ENCODE results near the gene GJB6.

Gene GJB6

GRCh38 chr13:20227288-20227687 is 4.8 kb downstream of the GJB6 start:
- no peak overlapping the region for H3K9ac ChIP-seq (ENCODE audit: low read length)
- no peak overlapping the region for H3K27ac ChIP-seq (ENCODE audit: low read depth, low read length)
- H3K4me1 ChIP-seq (ENCODE audit: control insufficient read depth, insufficient read depth, low read length), result peaks cover 10% of the 10 kb centered on the region
- H3K27me3 ChIP-seq (ENCODE audit: control insufficient read depth, insufficient read depth, low read length), result peaks cover 60% of the 10 kb centered on the region
- no peaks in the 10 kb centered on the region for H3K36me3 ChIP-seq (ENCODE audit: control insufficient read depth, insufficient read depth, low read length)
- no peak overlapping the region for H3K4me3 ChIP-seq (ENCODE audit: low read depth, low read length)
- no peaks in the 10 kb centered on the region for H3K9me3 ChIP-seq (ENCODE audit: control insufficient read depth, insufficient read depth, low read depth, low read length)

GRCh38 chr13:20222553-20222952 is 9.6 kb downstream of the GJB6 start:
- H3K9me3 ChIP-seq (ENCODE audit: control insufficient read depth, insufficient read depth, low read depth, low read length), result no peaks in the 10 kb centered on the region
- no peak overlapping the region for H3K4me3 ChIP-seq (ENCODE audit: low read depth, low read length)
- H3K27ac ChIP-seq (ENCODE audit: low read depth, low read length), result no peak overlapping the region
- H3K9ac ChIP-seq (ENCODE audit: low read length), result no peak overlapping the region
- peaks cover 19% of the 10 kb centered on the region for H3K27me3 ChIP-seq (ENCODE audit: control insufficient read depth, insufficient read depth, low read length)
- no peaks in the 10 kb centered on the region for H3K4me1 ChIP-seq (ENCODE audit: control insufficient read depth, insufficient read depth, low read length)
- no peaks in the 10 kb centered on the region for H3K36me3 ChIP-seq (ENCODE audit: control insufficient read depth, insufficient read depth, low read length)

GRCh38 chr13:20221772-20222171 is 10.3 kb downstream of the GJB6 start:
- no peaks in the 10 kb centered on the region for H3K36me3 ChIP-seq (ENCODE audit: control insufficient read depth, insufficient read depth, low read length)
- peaks cover 14% of the 10 kb centered on the region; the same call in 1 of the 2 replicates for H3K27me3 ChIP-seq (ENCODE audit: control insufficient read depth, insufficient read depth, low read length)
- no peaks in the 10 kb centered on the region for H3K4me1 ChIP-seq (ENCODE audit: control insufficient read depth, insufficient read depth, low read length)
- H3K9ac ChIP-seq (ENCODE audit: low read length), result no peak overlapping the region
- H3K9me3 ChIP-seq (ENCODE audit: control insufficient read depth, insufficient read depth, low read depth, low read length), result no peaks in the 10 kb centered on the region
- no peak overlapping the region for H3K27ac ChIP-seq (ENCODE audit: low read depth, low read length)
- H3K4me3 ChIP-seq (ENCODE audit: low read depth, low read length), result no peak overlapping the region

DNA sequence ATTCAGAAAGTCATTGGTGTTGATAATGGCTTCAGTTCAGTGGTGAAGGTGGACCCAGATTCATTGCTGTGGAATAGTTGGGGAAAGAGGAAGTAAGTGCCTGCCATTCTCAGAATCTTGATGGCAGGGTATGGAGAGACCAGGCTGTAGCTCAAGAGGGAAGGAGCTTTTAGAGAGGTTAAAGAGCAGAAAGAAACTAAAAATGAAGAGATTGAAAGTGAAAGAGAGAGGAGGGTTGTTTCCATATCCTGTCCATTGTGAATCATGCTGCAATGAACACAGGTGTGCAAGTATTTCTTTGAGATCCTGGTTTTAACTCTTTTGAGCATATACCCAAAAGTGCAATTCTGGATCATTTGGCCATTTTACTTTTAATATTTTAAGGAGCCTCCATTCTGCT is 12.5 kb downstream of the GJB6 start:
- Histone ChIP-seq H3K4me3 (ENCODE audit: low read depth, low read length) (no peak overlapping the region), H3K9ac (ENCODE audit: low read length) (no peak overlapping the region), H3K27ac (ENCODE audit: low read depth, low read length) (no peak overlapping the region), H3K27me3 (ENCODE audit: control insufficient read depth, insufficient read depth, low read length) (peaks cover 5% of the 10 kb centered on the region; the same call in 1 of the 2 replicates), H3K9me3 (ENCODE audit: control insufficient read depth, insufficient read depth, low read depth, low read length) (no peaks in the 10 kb centered on the region), H3K36me3 (ENCODE audit: control insufficient read depth, insufficient read depth, low read length) (no peaks in the 10 kb centered on the region), H3K4me1 (ENCODE audit: control insufficient read depth, insufficient read depth, low read length) (no peaks in the 10 kb centered on the region)

DNA sequence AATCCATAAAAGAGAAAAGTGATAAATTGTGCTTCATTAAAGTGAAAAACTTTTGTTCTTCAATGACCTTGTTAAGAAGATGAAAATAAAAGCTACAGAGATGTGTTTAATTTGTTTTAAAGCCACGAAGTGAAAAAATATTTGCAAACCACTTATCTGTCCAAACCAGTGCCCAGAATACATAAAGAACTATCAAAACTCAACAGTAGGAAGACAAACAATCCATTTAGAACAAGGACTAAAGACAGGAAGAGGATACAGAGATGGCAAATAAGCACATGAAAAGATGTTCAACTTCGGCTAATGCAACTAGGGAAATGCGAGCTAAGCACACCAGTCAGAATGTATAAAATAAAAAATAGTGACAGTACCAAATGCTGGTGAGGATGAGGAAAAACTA is 15.0 kb downstream of the GJB6 start:
- Histone ChIP-seq H3K9me3 (ENCODE audit: control insufficient read depth, insufficient read depth, low read depth, low read length) (no peaks in the 10 kb centered on the region), H3K27ac (ENCODE audit: low read depth, low read length) (no peak overlapping the region), H3K36me3 (ENCODE audit: control insufficient read depth, insufficient read depth, low read length) (no peaks in the 10 kb centered on the region), H3K9ac (ENCODE audit: low read length) (no peak overlapping the region), H3K4me1 (ENCODE audit: control insufficient read depth, insufficient read depth, low read length) (no peaks in the 10 kb centered on the region), H3K27me3 (ENCODE audit: control insufficient read depth, insufficient read depth, low read length) (peaks cover 2% of the 10 kb centered on the region; the same call in 1 of the 2 replicates), H3K4me3 (ENCODE audit: low read depth, low read length) (no peak overlapping the region)

- Histone ChIP-seq H3K27me3 (ENCODE audit: control insufficient read depth, insufficient read depth, low read length) (no peaks in the 10 kb centered on the region), H3K36me3 (ENCODE audit: control insufficient read depth, insufficient read depth, low read length) (no peaks in the 10 kb centered on the region), H3K9me3 (ENCODE audit: control insufficient read depth, insufficient read depth, low read depth, low read length) (no peaks in the 10 kb centered on the region), H3K4me1 (ENCODE audit: control insufficient read depth, insufficient read depth, low read length) (no peaks in the 10 kb centered on the region), H3K4me3 (ENCODE audit: low read depth, low read length) (no peak overlapping the region), H3K9ac (ENCODE audit: low read length) (no peak overlapping the region), H3K27ac (ENCODE audit: low read depth, low read length) (no peak overlapping the region)
Measured at GRCh38 chr13:20209948-20210347, 22.2 kb downstream of the GJB6 start.

GRCh38 chr13:20206698-20207235 is 25.4 kb downstream of the GJB6 start:
- Histone ChIP-seq H3K4me1 (ENCODE audit: control insufficient read depth, insufficient read depth, low read length) (no peaks in the 10 kb centered on the region), H3K9me3 (ENCODE audit: control insufficient read depth, insufficient read depth, low read depth, low read length) (no peaks in the 10 kb centered on the region), H3K9ac (ENCODE audit: low read length) (no peak overlapping the region), H3K27ac (ENCODE audit: low read depth, low read length) (no peak overlapping the region), H3K4me3 (ENCODE audit: low read depth, low read length) (no peak overlapping the region), H3K36me3 (ENCODE audit: control insufficient read depth, insufficient read depth, low read length) (no peaks in the 10 kb centered on the region), H3K27me3 (ENCODE audit: control insufficient read depth, insufficient read depth, low read length) (no peaks in the 10 kb centered on the region; the same call in 1 of the 2 replicates)

GRCh38 chr13:20206065-20206697 is 25.9 kb downstream of the GJB6 start:
- H3K27ac ChIP-seq (ENCODE audit: low read depth, low read length), result no peak overlapping the region
- H3K27me3 ChIP-seq (ENCODE audit: control insufficient read depth, insufficient read depth, low read length), result no peaks in the 10 kb centered on the region; the same call in 1 of the 2 replicates
- H3K4me3 ChIP-seq (ENCODE audit: low read depth, low read length), result no peak overlapping the region
- no peak overlapping the region for H3K9ac ChIP-seq (ENCODE audit: low read length)
- no peaks in the 10 kb centered on the region for H3K4me1 ChIP-seq (ENCODE audit: control insufficient read depth, insufficient read depth, low read length)
- H3K9me3 ChIP-seq (ENCODE audit: control insufficient read depth, insufficient read depth, low read depth, low read length), result no peaks in the 10 kb centered on the region
- H3K36me3 ChIP-seq (ENCODE audit: control insufficient read depth, insufficient read depth, low read length), result no peaks in the 10 kb centered on the region

DNA sequence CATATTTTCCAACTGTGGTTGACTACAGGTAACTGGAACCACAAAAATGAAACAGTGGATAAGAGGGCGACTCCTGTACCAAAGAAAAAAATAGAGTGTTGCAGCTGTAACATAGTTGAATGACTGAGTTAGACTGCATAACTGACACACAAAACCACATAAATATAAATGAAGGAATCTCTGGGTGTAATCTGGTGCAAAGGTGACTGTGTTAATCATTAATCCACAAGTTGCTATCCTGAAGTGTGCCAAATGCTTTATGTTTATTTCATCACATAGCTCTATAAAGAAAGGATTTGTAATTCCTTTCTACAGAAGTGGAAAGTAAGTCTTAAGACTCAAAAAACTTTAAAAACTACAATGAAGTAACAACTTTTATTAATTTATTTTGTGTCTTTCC is 33.3 kb downstream of the GJB6 start:
- H3K4me3 ChIP-seq (ENCODE audit: low read depth, low read length), result no peak overlapping the region
- H3K27ac ChIP-seq (ENCODE audit: low read depth, low read length), result no peak overlapping the region
- H3K9ac ChIP-seq (ENCODE audit: low read length), result no peak overlapping the region
- H3K9me3 ChIP-seq (ENCODE audit: control insufficient read depth, insufficient read depth, low read depth, low read length), result no peaks in the 10 kb centered on the region
- H3K36me3 ChIP-seq (ENCODE audit: control insufficient read depth, insufficient read depth, low read length), result no peaks in the 10 kb centered on the region
- peaks cover 37% of the 10 kb centered on the region for H3K27me3 ChIP-seq (ENCODE audit: control insufficient read depth, insufficient read depth, low read length)
- H3K4me1 ChIP-seq (ENCODE audit: control insufficient read depth, insufficient read depth, low read length), result peaks cover 6% of the 10 kb centered on the region; the same call in 1 of the 2 replicates

DNA sequence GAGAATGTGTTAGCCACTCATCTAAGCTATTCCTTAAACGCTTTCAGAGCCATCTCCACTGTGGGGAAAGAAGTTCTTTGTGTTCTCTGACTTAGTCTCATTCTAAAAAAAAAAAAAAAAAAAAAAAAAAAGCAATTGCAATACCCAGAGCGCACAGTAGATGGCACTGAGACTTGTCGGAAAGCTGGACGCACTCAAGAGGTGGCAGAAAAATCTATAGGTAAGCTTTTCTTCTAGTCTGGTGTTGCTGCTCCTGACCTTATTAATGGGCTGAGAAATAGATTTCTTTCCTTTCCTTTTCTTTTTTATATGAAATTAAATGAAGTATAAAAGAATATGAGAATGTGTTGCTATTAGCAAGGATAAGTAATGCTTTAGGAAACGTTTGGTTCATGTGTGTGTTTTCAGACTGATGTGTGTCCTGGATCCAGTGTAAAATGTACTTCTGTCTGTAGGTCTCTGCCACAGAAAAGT is 34.7 kb downstream of the GJB6 start:
- no peaks in the 10 kb centered on the region for H3K36me3 ChIP-seq (ENCODE audit: control insufficient read depth, insufficient read depth, low read length)
- H3K27me3 ChIP-seq (ENCODE audit: control insufficient read depth, insufficient read depth, low read length), result peaks cover 50% of the 10 kb centered on the region
- no peak overlapping the region for H3K4me3 ChIP-seq (ENCODE audit: low read depth, low read length)
- no peak overlapping the region for H3K27ac ChIP-seq (ENCODE audit: low read depth, low read length)
- no peak overlapping the region for H3K9ac ChIP-seq (ENCODE audit: low read length)
- H3K4me1 ChIP-seq (ENCODE audit: control insufficient read depth, insufficient read depth, low read length), result peaks cover 7% of the 10 kb centered on the region
- H3K9me3 ChIP-seq (ENCODE audit: control insufficient read depth, insufficient read depth, low read depth, low read length), result no peaks in the 10 kb centered on the region

- peaks cover 12% of the 10 kb centered on the region for H3K4me1 ChIP-seq (ENCODE audit: control insufficient read depth, insufficient read depth, low read length)
- peaks cover 66% of the 10 kb centered on the region for H3K27me3 ChIP-seq (ENCODE audit: control insufficient read depth, insufficient read depth, low read length)
- H3K27ac ChIP-seq (ENCODE audit: low read depth, low read length), result no peak overlapping the region
Measured at GRCh38 chr13:20195801-20196200, 36.3 kb downstream of the GJB6 start.

More at GRCh38 chr13:20195801-20196200, 36.3 kb downstream of the GJB6 start:
- no peak overlapping the region for H3K4me3 ChIP-seq (ENCODE audit: low read depth, low read length)
- no peaks in the 10 kb centered on the region for H3K36me3 ChIP-seq (ENCODE audit: control insufficient read depth, insufficient read depth, low read length)
- H3K9me3 ChIP-seq (ENCODE audit: control insufficient read depth, insufficient read depth, low read depth, low read length), result no peaks in the 10 kb centered on the region
- no peak overlapping the region for H3K9ac ChIP-seq (ENCODE audit: low read length)
